GM10266 (cell line): ENCODE data around the gene CD96.

Source experiments
- DNase-seq: peaks from one replicate; pipeline ENCODE4 v3.0.0; 2012; ENCODE audit errors: extremely low spot score
- CTCF ChIP-seq: IDR thresholded peaks from 2 replicates; pipeline ENCODE4 v1.5.1; 2012; ENCODE audit warnings: mild to moderate bottlenecking, low read depth; ENCODE audit not compliant: control insufficient read depth, insufficient read depth; ENCODE audit errors: missing control alignments

Gene CD96

GRCh38 chr3:111691293-111691909 is 149.4 kb downstream of the CD96 start:
- no peak for DNase-seq
- TF ChIP-seq CTCF: peak; percentile 30

GRCh38 chr3:111692593-111693552 is 150.9 kb downstream of the CD96 start:
- no peak for TF ChIP-seq CTCF
- no peak for DNase-seq

- no peak for TF ChIP-seq CTCF
Observed at GRCh38 chr3:111694471-111694870, 152.5 kb downstream of the CD96 start.

GRCh38 chr3:111695636-111696117 is 153.7 kb downstream of the CD96 start:
- no peak for DNase-seq
- no peak for TF ChIP-seq CTCF

More at GRCh38 chr3:111694471-111694870, 152.5 kb downstream of the CD96 start:
- no peak for DNase-seq

GRCh38 chr3:111700054-111700453 is 158.1 kb downstream of the CD96 start:
- TF ChIP-seq CTCF: no peak
- DNase-seq: no peak

GRCh38 chr3:111701292-111701906 is 159.4 kb downstream of the CD96 start:
- DNase-seq: no peak
- no peak for TF ChIP-seq CTCF
